HG02970 (cell line): ENCODE results near the gene INSR.
"Not testable (repeated sequence)": the region's sequence is repeated elsewhere in the genome, so short reads cannot be mapped to it uniquely, and the experiment has no call there.

Experiments used
- ATAC-seq: cut with Tn5 transposase; IDR thresholded peaks from one replicate; pipeline ENCODE4 v1.9.1; 2021; ENCODE audit warnings: mild to moderate bottlenecking, moderate library complexity, moderate number of reproducible peaks; ENCODE audit not compliant: unreplicated experiment, low FRiP score

INSR gene

GRCh38 chr19:7258840-7259395, 35.3 kb downstream of the INSR start:
- no peak for ATAC-seq

GRCh38 chr19:7258041-7258839, 36.0 kb downstream of the INSR start:
- no peak for ATAC-seq

- ATAC-seq, result no peak
These were observed 36.8 kb downstream of the INSR start for GRCh38 chr19:7257148-7258040.

GRCh38 chr19:7255631-7256030, 38.6 kb downstream of the INSR start:
- ATAC-seq, result no peak

GRCh38 chr19:7255119-7255518, 39.1 kb downstream of the INSR start:
- no peak for ATAC-seq

GRCh38 chr19:7254590-7254989, 39.6 kb downstream of the INSR start:
- no peak for ATAC-seq

GRCh38 chr19:7252364-7252763, 41.9 kb downstream of the INSR start:
- no peak for ATAC-seq

- ATAC-seq, result no peak
These were observed 42.7 kb downstream of the INSR start for GRCh38 chr19:7251494-7251893.

- ATAC-seq, result no peak
These were observed 43.3 kb downstream of the INSR start for GRCh38 chr19:7250951-7251350.

GRCh38 chr19:7250057-7250596, 44.1 kb downstream of the INSR start:
- no peak for ATAC-seq

GRCh38 chr19:7247155-7247554, 47.1 kb downstream of the INSR start:
- ATAC-seq, result no peak

GRCh38 chr19:7246601-7247000, 47.6 kb downstream of the INSR start:
- ATAC-seq, result no peak

- no peak for ATAC-seq
These were observed 51.5 kb downstream of the INSR start for GRCh38 chr19:7242601-7243258.

- ATAC-seq, result no peak
These were observed 56.2 kb downstream of the INSR start for GRCh38 chr19:7238051-7238450.

- ATAC-seq, result no peak
These were observed 58.1 kb downstream of the INSR start for GRCh38 chr19:7236153-7236552.

GRCh38 chr19:7230826-7231225, 63.4 kb downstream of the INSR start:
- ATAC-seq, result no peak

- ATAC-seq, result no peak
These were observed 64.5 kb downstream of the INSR start for GRCh38 chr19:7229735-7230134.

- ATAC-seq, result no peak
These were observed 65.2 kb downstream of the INSR start for GRCh38 chr19:7228935-7229541.

GRCh38 chr19:7227735-7228134, 66.5 kb downstream of the INSR start:
- no peak for ATAC-seq

GRCh38 chr19:7227149-7227548, 67.1 kb downstream of the INSR start:
- not testable (repeated sequence) for ATAC-seq
